Stimulated activated CD8-positive, alpha-beta memory T cell treated with anti-CD3 and anti-CD28 coated beads, Interleukin-7, amount 100 ng/mL, for 4 hours (primary cell): Measurements from ENCODE around the gene SHISA9.
"Not testable (repeated sequence)": the region's sequence is repeated elsewhere in the genome, so short reads cannot be mapped to it uniquely, and the experiment has no call there.

Experiments
- DNase-seq, 2 donors: peaks; one replicate each; pipeline ENCODE4 v3.0.0-alpha.2; 2020; ENCODE audit warnings: low read depth in 2 of 2

Gene SHISA9

GRCh38 chr16:12901597-12902461 is at the start of gene SHISA9:
Gene SHISA9 (plus strand): TSS chr16:12901598.
- no peak for DNase-seq

GRCh38 chr16:12853972-12854371 is 47.4 kb upstream of the SHISA9 start:
- no peak for DNase-seq

- not testable (repeated sequence) for DNase-seq
Observed at GRCh38 chr16:12857435-12857834, 44.0 kb upstream of the SHISA9 start.

- DNase-seq, result no peak
Observed at GRCh38 chr16:12862327-12862726, 39.1 kb upstream of the SHISA9 start.

GRCh38 chr16:12862941-12863340 is 38.5 kb upstream of the SHISA9 start:
- no peak for DNase-seq

- DNase-seq, result no peak
Observed at GRCh38 chr16:12866981-12867551, 34.3 kb upstream of the SHISA9 start.

- DNase-seq, result no peak
Observed at GRCh38 chr16:12868169-12868568, 33.2 kb upstream of the SHISA9 start.

GRCh38 chr16:12868788-12869187 is 32.6 kb upstream of the SHISA9 start:
- DNase-seq, result no peak

- DNase-seq, result no peak
Observed at GRCh38 chr16:12869698-12870427, 31.5 kb upstream of the SHISA9 start.

- DNase-seq, result no peak
Observed at GRCh38 chr16:12871784-12872183, 29.6 kb upstream of the SHISA9 start.

GRCh38 chr16:12874186-12874585 is 27.2 kb upstream of the SHISA9 start:
- DNase-seq, result no peak

- DNase-seq, result no peak
Observed at GRCh38 chr16:12876778-12877177, 24.6 kb upstream of the SHISA9 start.

GRCh38 chr16:12878973-12879372 is 22.4 kb upstream of the SHISA9 start:
- DNase-seq, result no peak

GRCh38 chr16:12879812-12880211 is 21.6 kb upstream of the SHISA9 start:
- DNase-seq, result no peak

- DNase-seq, result no peak
Observed at GRCh38 chr16:12881182-12881581, 20.2 kb upstream of the SHISA9 start.

- no peak for DNase-seq
Observed at GRCh38 chr16:12881740-12882139, 19.7 kb upstream of the SHISA9 start.

- DNase-seq, result no peak
Observed at GRCh38 chr16:12885742-12886141, 15.7 kb upstream of the SHISA9 start.

- DNase-seq, result no peak
Observed at GRCh38 chr16:12891836-12892235, 9.6 kb upstream of the SHISA9 start.

- no peak for DNase-seq
Observed at GRCh38 chr16:12893050-12893750, 8.2 kb upstream of the SHISA9 start.

GRCh38 chr16:12896562-12896961 is 4.8 kb upstream of the SHISA9 start:
- no peak for DNase-seq

GRCh38 chr16:12898551-12898950 is 2.8 kb upstream of the SHISA9 start:
- DNase-seq, result no peak

- no peak for DNase-seq
Observed at GRCh38 chr16:12899529-12900143, 1.8 kb upstream of the SHISA9 start.
